G401.6 (cell line): ENCODE measurements around the gene PLEKHG1.

ENCODE experiments used
- FAIRE-seq: peaks from 2 replicates; lab custom pipeline; 2012; peaks lifted over from hg19 to GRCh38; lab: Jason Lieb, UNC

The PLEKHG1 gene

DNA sequence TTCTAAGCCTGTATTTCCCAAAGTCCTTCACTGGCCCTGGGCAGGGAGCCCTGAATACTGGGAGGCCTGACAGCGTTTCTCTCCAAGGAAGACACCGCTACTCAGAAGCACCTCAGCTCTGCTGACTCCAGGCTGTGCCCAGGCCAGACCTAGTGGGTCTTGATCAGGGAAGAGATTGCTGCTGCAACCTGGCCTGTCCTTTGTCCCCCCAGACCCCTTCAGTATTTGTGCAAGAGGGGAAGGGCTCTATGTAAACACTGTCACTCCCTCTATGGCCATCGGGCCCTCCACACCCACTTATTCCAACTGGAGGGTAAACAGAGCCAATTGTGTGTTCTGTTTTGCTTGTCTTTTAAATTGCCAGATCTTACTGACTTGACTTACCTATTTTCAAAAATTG lies 20.6 kb downstream of the PLEKHG1 start:
- no peak for FAIRE-seq

DNA sequence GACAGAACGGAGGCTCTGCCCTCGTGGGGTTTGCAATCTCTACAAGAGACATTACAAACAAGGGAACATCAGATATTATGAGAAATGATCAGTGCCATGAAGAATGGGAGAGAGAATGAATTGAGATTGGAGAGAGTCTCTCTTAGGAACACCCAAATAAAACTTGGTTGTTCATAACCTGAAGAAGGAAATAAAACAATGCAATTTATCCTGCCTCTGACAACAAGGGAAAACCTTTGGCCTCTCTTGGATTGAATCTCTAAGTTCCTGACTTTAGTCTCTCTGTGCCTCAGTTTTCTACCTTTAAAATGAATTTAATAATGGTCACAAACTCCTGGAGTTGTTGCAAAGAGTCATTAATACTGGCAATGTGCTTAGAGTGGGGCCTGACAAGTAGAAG lies 21.1 kb downstream of the PLEKHG1 start:
- no peak for FAIRE-seq

DNA sequence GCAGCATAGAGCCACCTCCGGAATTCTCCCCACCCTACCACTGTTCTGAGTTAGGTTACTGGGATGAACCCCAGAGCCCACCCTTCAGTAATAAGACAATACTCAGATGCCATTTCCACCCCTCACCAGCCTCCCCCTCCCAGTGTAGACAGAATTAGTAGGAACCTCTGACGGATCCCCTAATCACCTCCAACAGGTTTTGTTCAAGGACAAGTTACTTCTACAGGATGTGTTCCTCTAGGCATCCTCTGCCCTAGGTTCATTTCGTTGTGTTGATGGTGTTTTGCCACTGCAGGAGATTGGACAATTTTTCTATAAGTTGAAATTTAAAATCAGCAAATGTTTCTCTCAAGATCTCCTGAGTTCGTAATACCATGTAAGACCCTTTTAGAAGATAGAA lies 22.8 kb downstream of the PLEKHG1 start:
- no peak for FAIRE-seq

DNA sequence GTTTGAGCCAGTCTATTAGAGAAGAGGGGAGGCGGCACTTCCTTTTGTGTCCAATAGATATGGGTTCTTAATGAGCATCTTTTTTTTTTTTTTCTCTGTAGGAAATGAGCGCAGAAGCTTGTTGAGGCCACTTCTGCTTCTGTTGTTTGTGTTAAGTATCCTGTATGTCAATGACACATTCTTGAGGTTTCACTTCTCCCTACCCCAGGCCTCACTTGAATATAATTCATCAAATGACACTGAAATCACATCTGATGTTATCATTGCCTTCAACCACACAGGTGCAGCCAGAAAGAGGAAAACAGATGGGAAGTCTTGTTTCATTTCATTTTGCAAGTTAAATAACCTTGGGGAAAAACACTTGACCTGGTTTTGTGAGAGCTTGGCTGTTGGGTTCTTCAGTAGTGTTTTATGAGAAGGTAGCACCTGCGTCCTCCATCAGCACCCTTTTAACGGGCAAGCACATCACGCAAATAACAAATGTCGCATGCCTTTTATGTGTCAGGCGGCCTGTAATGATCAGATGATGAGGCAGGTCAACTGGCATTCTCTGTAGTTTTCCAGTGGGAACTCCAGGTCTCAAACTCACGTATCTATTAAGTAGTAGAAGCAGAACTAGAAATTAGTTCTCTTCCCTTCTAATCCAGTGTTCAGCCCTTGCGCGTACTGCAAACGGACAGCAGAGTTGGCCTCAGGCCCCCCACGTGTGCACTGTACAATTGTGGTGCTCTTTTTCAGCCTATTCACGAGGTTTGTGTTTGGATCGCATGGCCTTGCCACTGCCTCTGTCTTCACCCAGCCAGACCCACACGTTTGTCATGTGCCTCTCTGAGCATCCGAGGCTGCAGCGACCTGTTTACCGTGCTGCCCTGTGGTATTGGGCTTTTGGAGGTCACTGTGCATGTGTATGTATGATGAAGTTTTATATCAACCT lies 23.5 kb downstream of the PLEKHG1 start:
- no peak for FAIRE-seq

DNA sequence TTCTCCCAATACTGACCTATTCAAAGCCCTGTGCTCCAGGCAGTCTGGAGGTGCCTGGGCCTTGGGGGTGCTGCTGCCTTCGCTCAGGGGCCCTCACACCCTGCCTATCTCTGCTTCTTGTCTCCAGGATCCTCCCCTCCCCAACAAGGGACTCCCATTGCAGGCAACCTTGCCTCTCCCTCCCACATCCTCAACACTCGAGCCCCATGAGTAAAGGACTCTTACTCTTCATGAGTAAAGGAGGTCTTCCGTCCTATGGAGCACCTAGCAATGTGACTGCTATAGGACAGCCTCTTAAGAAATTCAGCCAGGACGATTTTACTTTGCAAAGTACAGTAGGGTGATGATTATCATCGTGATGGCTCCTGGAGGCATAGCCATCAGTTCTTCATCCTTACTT lies 24.5 kb downstream of the PLEKHG1 start:
- FAIRE-seq = no peak

GRCh38 chr6:150625927-150626326 lies 26.2 kb downstream of the PLEKHG1 start:
- FAIRE-seq = no peak

GRCh38 chr6:150627154-150627553 lies 27.5 kb downstream of the PLEKHG1 start:
- FAIRE-seq = no peak

DNA sequence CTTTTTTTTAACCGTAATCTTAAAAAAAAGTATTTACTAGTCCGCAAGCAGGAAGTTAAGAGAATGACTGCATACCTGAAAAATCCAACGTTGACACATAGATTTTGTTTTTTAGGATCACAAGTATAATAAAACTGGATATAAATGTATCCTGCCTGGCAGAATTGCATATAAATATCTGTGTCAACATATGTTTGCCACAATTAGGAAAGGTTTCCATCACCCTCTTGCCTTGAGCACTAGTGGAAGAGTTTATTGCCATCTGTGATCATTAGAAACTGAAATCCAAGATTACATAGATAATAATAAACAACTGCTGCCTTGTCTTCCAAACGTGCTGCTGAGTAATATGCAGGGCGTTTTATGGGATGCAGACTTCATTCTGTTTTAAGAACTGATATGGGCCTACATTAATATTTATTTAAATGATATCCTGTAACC lies 27.9 kb downstream of the PLEKHG1 start:
- FAIRE-seq = no peak

DNA sequence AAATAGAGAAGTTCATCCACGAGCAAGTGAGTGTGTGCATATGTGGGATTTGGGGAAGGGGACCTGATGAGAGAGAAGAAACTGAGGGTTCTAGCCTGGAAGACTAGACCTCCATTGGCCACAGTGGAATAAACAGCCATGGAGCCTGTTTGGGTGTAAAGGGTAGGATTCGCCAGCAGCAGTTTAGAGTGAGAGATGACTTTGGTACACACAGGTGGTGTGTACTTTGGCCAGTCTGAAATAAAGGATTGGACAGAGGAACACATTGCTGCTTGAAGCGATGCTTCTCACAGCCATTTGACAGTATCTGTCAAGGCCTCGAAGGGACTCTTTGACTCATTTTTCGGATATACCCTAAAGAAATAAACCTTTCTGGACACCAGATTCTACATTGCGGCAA lies 29.2 kb downstream of the PLEKHG1 start:
- no peak for FAIRE-seq

- FAIRE-seq = no peak
Observed at GRCh38 chr6:150631283-150631983, 31.7 kb downstream of the PLEKHG1 start.

- no peak for FAIRE-seq
Observed at GRCh38 chr6:150631984-150632642, 32.4 kb downstream of the PLEKHG1 start.

GRCh38 chr6:150632785-150633485 lies 33.2 kb downstream of the PLEKHG1 start:
- no peak for FAIRE-seq

- FAIRE-seq = no peak
Observed at GRCh38 chr6:150633486-150633834, 33.8 kb downstream of the PLEKHG1 start.

DNA sequence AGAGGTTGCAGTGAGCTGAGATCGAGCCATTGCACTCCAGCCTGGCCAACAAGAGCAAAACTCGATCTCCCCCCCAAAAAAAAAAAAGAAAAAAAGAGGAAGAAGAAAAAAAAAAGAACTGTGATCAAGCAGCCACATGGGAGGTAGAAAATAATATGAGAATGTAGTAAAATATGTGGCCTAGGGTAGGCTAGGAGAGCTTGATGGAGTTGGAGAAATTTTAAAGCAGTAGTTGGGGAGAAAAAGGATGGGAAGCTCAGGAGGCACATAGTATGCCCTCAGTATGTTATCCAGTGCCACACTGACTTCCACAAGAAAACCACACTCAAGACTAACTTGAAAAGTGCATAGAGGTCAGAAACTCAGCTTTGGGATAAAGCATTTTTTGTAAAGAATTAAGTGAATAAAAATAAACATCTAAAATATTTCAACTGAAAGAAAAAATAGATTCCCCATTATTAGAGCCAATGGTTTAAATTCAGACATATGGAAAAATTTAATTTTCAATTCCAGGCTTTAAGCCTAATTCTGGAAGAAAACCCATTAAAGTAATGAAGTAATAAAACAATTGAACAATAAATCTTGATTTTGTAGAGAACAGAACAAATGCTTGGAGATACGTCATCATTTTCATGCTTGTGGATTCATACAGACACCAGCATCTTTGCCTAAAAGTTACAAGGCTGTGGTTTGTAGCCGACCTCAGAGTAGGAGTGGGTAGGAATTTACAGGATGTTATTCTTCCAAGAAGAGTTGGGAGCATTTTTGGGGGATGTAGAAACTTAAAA lies 34.7 kb downstream of the PLEKHG1 start:
- FAIRE-seq = no peak

DNA sequence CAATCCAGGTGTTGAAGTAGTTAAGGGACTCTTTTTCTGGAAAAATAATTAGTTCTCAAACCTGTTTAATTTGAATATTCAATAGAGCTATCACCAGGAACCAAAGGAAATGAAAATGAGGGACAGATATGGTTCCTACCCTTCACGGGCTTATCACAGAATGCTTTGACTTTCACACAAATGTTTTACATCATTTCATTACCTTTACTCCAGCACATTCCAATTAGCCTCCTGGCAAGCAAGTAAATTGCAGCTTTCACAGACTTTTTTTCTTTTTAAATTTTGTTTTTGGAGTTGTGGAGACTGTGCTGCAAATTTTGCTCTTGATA lies 35.2 kb downstream of the PLEKHG1 start:
- no peak for FAIRE-seq

DNA sequence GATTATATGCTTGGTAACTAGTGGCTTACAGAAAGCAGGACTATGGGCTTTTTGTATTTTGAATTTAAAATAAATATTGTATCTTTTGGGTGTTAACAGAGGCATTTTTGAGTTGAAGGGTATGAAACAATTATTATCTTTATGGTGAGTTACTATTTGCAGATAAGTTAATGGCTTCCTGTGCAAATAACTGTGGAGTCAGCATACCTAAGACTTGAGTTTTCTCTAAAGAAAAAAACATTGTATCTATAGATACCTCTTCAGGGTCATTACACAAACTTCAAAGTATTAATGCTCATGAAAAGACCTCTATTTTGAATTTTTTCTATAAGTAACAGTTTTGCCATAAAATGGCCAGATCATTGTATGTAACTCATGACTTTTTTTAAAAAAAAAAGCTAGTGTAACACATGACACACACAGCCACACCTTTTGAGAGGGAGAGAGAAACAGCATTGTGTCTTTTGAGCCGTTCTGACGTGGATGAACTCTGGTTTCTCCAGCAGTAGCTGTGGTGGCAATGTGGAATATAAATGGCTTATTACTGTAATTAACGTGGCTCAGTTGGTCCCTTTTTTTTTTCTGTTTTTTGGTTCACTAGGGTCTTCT lies 36.3 kb downstream of the PLEKHG1 start:
- FAIRE-seq = no peak

DNA sequence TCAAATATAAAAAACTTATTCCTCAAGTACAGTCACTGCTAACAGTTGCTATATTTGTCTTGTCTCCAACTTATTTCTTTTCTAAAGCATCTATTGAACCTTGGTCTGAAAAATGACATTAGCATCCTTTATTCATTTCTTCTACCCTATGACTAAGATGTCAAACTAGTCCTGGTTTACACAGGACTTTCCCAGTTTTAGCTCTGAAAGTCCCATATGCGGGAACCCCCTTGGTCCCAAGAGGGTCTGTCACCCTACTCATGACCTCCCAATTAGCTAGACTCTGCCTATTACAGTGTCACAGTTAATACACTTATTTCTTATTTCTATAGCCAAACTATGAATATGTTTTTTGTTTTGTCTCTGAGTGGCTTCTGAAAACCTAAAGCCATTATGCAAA lies 37.1 kb downstream of the PLEKHG1 start:
- FAIRE-seq = no peak

GRCh38 chr6:150637266-150637665 lies 37.6 kb downstream of the PLEKHG1 start:
- FAIRE-seq = no peak

GRCh38 chr6:150638267-150638666 lies 38.6 kb downstream of the PLEKHG1 start:
- no peak for FAIRE-seq

DNA sequence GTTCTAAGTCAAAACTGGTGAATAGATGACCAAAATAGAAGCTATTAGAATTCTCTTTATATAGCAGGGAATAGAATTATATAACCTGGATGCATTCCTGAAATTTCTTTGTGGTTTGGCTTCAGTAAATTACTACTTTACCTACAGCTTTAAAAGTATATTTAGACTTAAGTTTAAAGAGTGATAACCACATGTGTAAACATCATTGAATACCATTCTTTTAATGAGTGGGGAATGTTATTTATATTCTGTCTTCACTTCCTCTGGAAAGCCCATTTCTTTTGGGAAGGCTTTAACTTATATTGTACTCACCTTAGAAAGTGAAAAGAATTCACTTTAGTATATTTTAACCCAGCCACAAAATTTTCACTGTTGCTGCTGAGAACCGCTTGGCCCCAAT lies 39.1 kb downstream of the PLEKHG1 start:
- FAIRE-seq = no peak

DNA sequence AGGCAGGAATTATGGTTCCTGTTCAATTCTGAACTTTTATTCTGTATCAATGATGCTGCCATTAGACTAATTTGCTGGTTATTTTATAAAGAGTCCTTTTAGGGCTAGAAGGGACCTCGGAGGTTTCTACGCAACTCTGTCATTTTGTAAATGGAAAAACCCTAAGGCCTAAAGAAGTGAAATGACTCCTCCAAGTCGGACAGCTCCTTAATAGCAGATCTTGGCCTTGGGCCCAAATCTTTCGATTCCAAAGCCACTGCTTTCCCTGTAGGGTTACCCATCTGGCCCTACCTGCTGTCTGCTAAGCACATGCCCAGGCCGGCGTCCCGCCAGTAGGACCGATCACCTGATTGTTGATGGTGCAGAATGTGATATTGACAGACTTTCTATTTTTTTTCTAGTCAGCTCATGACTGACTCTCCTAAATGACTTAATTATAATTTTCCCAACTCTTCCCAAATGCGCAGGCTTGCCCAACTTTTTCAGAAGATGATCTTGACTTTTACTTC lies 40.2 kb downstream of the PLEKHG1 start:
- FAIRE-seq = no peak
